ENCODE data around the gene PARVA. TPM values are rescaled to one million over a fixed set of nuclear protein-coding genes. Genes with fewer than 3 reads are reported as not detected.

Gene PARVA
- total and polyA plus RNA-seq, 3 experiments from 2014 or later: 0.07 to 0.59 (median 0.18) TPM

DNA sequence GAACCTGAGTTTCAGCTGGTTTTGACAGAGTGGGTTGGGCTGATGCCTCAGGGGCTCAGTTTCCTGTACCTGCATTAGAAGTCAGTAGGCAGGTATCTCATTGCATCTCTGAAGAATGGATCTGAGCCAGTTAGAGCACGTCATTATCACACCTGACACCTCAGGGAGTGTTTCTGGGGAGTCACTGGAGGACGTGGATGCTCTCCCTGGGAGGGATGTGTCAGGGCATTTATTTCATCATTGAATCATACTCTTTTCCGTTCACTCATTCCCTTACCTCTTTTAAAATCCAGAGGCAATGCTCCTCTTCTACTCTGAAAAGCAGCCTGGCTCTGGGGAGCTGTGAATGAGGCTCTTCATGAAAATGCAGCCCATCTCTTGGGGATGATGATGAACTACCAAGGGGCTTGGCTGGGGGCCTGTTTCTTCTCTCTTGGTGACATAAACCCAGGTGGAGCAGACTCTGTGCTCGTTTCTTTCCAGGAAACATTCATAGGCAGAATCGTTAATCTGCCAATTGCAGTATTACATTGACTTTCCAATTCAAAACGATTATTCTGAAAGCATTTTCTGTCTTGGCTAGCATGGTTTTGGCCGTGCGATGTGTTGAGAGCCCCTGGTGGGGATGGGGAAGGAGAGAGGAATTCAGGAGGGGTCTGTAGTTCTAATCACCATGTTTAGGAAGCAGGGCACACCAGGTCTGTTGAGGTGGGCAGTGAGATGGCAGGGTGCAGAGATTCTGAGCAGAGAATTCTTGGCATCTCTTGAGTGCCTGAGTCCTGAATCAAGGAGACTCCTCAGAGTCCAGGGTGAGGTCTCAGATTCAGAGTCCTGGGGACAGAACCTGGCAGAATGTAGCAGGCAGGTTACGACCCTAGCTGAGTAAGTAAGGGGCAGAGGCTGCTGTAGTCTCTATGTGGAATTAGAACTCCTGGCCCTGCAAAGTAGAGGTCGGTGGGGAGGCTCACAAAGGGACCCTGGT is 12.6 kb downstream of the PARVA start:
- DNase-seq: no peak
- H3K27me3 Mint-ChIP-seq: peaks cover 0 to 17% of the 10 kb centered on the region in 2 donors
- H3K27ac Mint-ChIP-seq: no peak overlapping the region
- H3K9me3 Mint-ChIP-seq: peaks cover 0 to 11% (median 0%) of the 10 kb centered on the region in 5 donors
- H3K27ac ChIP-seq (ENCODE audit: low read depth, low read length): no peak overlapping the region
- H3K4me3 ChIP-seq (ENCODE audit: low read length): no peak overlapping the region
- H3K4me1 ChIP-seq (ENCODE audit: insufficient read depth, low read length): no peaks in the 10 kb centered on the region
- no peak overlapping the region for H3K4me3 Mint-ChIP-seq
- ChIA-PET CTCF (no interaction called here), POLR2A (no interaction called here)
- H3K4me1 Mint-ChIP-seq: no peaks in the 10 kb centered on the region
- no peaks in the 10 kb centered on the region for H3K36me3 ChIP-seq (ENCODE audit: insufficient read depth, low read length)
- no peaks in the 10 kb centered on the region for H3K27me3 ChIP-seq (ENCODE audit: insufficient read depth, low read length, poor library complexity, severe bottlenecking)
- peaks cover 0 to 17% (median 0%) of the 10 kb centered on the region in 3 donors for H3K36me3 Mint-ChIP-seq
- no peaks in the 10 kb centered on the region for H3K9me3 ChIP-seq (ENCODE audit: low read length)

- H3K36me3 Mint-ChIP-seq: peaks cover 0 to 17% (median 0%) of the 10 kb centered on the region in 3 donors
- H3K27ac ChIP-seq (ENCODE audit: low read depth, low read length): no peak overlapping the region
- no peak overlapping the region for H3K4me3 Mint-ChIP-seq
- ChIA-PET POLR2A (no interaction called here), CTCF (no interaction called here)
- H3K27me3 ChIP-seq (ENCODE audit: insufficient read depth, low read length, poor library complexity, severe bottlenecking): no peaks in the 10 kb centered on the region
- DNase-seq: no peak
- H3K27me3 Mint-ChIP-seq: peaks cover 0 to 17% of the 10 kb centered on the region in 2 donors
- no peaks in the 10 kb centered on the region for H3K4me1 Mint-ChIP-seq
- H3K4me3 ChIP-seq (ENCODE audit: low read length): no peak overlapping the region
- no peaks in the 10 kb centered on the region for H3K36me3 ChIP-seq (ENCODE audit: insufficient read depth, low read length)
- no peak overlapping the region for H3K27ac Mint-ChIP-seq
- H3K9me3 Mint-ChIP-seq: peaks cover 0 to 11% (median 0%) of the 10 kb centered on the region in 5 donors
- H3K4me1 ChIP-seq (ENCODE audit: insufficient read depth, low read length): no peaks in the 10 kb centered on the region
- H3K9me3 ChIP-seq (ENCODE audit: low read length): no peaks in the 10 kb centered on the region
Observed at GRCh38 chr11:12390687-12391110, 13.3 kb downstream of the PARVA start.

GRCh38 chr11:12392672-12393071 is 15.3 kb downstream of the PARVA start:
- H3K4me1 ChIP-seq (ENCODE audit: insufficient read depth, low read length): no peaks in the 10 kb centered on the region
- no peak overlapping the region for H3K27ac ChIP-seq (ENCODE audit: low read depth, low read length)
- ChIA-PET POLR2A (no interaction called here), CTCF (no interaction called here)
- H3K4me3 ChIP-seq (ENCODE audit: low read length): no peak overlapping the region
- H3K9me3 Mint-ChIP-seq: peaks cover 0 to 11% (median 0%) of the 10 kb centered on the region in 5 donors
- H3K36me3 Mint-ChIP-seq: peaks cover 0 to 11% (median 0%) of the 10 kb centered on the region in 3 donors
- H3K27ac Mint-ChIP-seq: no peak overlapping the region
- no peaks in the 10 kb centered on the region for H3K36me3 ChIP-seq (ENCODE audit: insufficient read depth, low read length)
- H3K4me1 Mint-ChIP-seq: peaks cover 4 to 6% (median 4%) of the 10 kb centered on the region in 3 donors
- no peak overlapping the region for H3K4me3 Mint-ChIP-seq
- DNase-seq: no peak
- no peaks in the 10 kb centered on the region for H3K9me3 ChIP-seq (ENCODE audit: low read length)
- H3K27me3 Mint-ChIP-seq: peaks cover 0 to 17% of the 10 kb centered on the region in 2 donors
- H3K27me3 ChIP-seq (ENCODE audit: insufficient read depth, low read length, poor library complexity, severe bottlenecking): no peaks in the 10 kb centered on the region

- ChIA-PET CTCF (no interaction called here), POLR2A (no interaction called here)
- H3K9me3 ChIP-seq (ENCODE audit: low read length): no peaks in the 10 kb centered on the region
- Mint-ChIP-seq H3K27me3 (peaks cover 0 to 17% of the 10 kb centered on the region in 2 donors), H3K27ac (no peak overlapping the region), H3K36me3 (peaks cover 0 to 11% (median 0%) of the 10 kb centered on the region in 3 donors), H3K4me3 (no peak overlapping the region), H3K4me1 (peaks cover 4 to 6% (median 4%) of the 10 kb centered on the region in 3 donors), H3K9me3 (peaks cover 0 to 11% (median 0%) of the 10 kb centered on the region in 5 donors)
- no peak overlapping the region for H3K27ac ChIP-seq (ENCODE audit: low read depth, low read length)
- H3K4me3 ChIP-seq (ENCODE audit: low read length): no peak overlapping the region
- no peaks in the 10 kb centered on the region for H3K4me1 ChIP-seq (ENCODE audit: insufficient read depth, low read length)
- H3K36me3 ChIP-seq (ENCODE audit: insufficient read depth, low read length): no peaks in the 10 kb centered on the region
- DNase-seq: no peak
- H3K27me3 ChIP-seq (ENCODE audit: insufficient read depth, low read length, poor library complexity, severe bottlenecking): no peaks in the 10 kb centered on the region
Observed at GRCh38 chr11:12393691-12394090, 16.3 kb downstream of the PARVA start.

DNA sequence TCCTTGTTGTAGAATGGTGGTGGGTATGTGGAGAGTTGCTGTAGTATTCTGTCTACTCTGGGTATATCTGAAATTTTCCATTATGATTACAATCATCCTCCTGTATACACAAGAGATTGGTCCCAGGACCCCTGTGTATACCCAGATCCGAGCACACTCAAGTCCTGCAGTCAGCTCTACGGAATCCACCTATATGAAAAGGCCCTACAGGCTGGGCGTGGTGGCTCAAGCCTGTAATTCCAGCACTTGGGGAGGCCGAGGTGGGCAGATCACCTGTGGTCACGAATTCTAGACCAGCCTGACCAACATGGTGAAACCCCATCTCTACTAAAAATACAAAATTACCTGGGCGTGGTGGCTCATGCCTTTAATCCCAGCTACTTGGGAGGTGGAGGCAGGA is 17.2 kb downstream of the PARVA start:
- Mint-ChIP-seq H3K27me3 (peaks cover 0 to 17% of the 10 kb centered on the region in 2 donors), H3K9me3 (peaks cover 0 to 11% (median 0%) of the 10 kb centered on the region in 5 donors), H3K36me3 (peaks cover 0 to 11% (median 0%) of the 10 kb centered on the region in 3 donors), H3K4me3 (no peak overlapping the region), H3K4me1 (peaks cover 4 to 6% (median 4%) of the 10 kb centered on the region in 3 donors), H3K27ac (no peak overlapping the region)
- H3K9me3 ChIP-seq (ENCODE audit: low read length): no peaks in the 10 kb centered on the region
- H3K36me3 ChIP-seq (ENCODE audit: insufficient read depth, low read length): no peaks in the 10 kb centered on the region
- CTCF ChIA-PET: no interaction called here
- DNase-seq: no peak
- H3K4me1 ChIP-seq (ENCODE audit: insufficient read depth, low read length): no peaks in the 10 kb centered on the region
- no peak overlapping the region for H3K4me3 ChIP-seq (ENCODE audit: low read length)
- H3K27me3 ChIP-seq (ENCODE audit: insufficient read depth, low read length, poor library complexity, severe bottlenecking): no peaks in the 10 kb centered on the region
- POLR2A ChIA-PET: no interaction called here
- H3K27ac ChIP-seq (ENCODE audit: low read depth, low read length): no peak overlapping the region

DNA sequence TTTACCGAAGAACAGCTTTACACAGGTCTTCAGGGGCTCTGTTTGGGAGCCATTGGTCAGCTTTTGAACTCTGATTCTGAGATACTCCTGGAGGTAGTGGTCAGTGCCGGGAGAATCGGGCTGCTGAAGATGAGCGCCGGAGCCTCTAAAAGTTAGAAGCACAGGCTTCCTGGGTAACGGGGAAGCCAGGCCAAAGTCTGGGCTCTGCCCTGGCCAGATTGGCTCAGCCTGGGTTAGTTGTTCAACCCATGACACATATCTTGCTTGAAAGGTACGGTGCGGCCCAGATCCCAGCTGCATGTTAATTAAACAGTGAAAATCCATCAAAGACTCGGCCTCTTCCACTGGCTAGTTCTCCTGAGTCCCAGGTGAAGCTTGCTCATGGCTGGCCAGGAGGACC is 18.0 kb downstream of the PARVA start:
- Histone ChIP-seq H3K9me3 (ENCODE audit: low read length) (no peaks in the 10 kb centered on the region), H3K36me3 (ENCODE audit: insufficient read depth, low read length) (no peaks in the 10 kb centered on the region), H3K27ac (ENCODE audit: low read depth, low read length) (no peak overlapping the region), H3K4me3 (ENCODE audit: low read length) (no peak overlapping the region), H3K27me3 (ENCODE audit: insufficient read depth, low read length, poor library complexity, severe bottlenecking) (no peaks in the 10 kb centered on the region), H3K4me1 (ENCODE audit: insufficient read depth, low read length) (no peaks in the 10 kb centered on the region)
- H3K4me1 Mint-ChIP-seq: peaks cover 4 to 6% (median 4%) of the 10 kb centered on the region in 3 donors
- ChIA-PET POLR2A (interaction anchor here (0.6 kb wide), 1 partner anchor 29 kb away, joined by 3 read pairs; no protein-coding TSS in a partner anchor), CTCF (interaction anchor here (1.2 kb wide), 1 partner anchor 15 kb away, joined by 3 read pairs; no protein-coding TSS in a partner anchor)
- peaks cover 0 to 11% (median 0%) of the 10 kb centered on the region in 3 donors for H3K36me3 Mint-ChIP-seq
- no peak for DNase-seq
- no peak overlapping the region for H3K27ac Mint-ChIP-seq
- H3K4me3 Mint-ChIP-seq: no peak overlapping the region
- H3K27me3 Mint-ChIP-seq: peaks cover 0 to 17% of the 10 kb centered on the region in 2 donors
- peaks cover 0 to 11% (median 0%) of the 10 kb centered on the region in 5 donors for H3K9me3 Mint-ChIP-seq

DNA sequence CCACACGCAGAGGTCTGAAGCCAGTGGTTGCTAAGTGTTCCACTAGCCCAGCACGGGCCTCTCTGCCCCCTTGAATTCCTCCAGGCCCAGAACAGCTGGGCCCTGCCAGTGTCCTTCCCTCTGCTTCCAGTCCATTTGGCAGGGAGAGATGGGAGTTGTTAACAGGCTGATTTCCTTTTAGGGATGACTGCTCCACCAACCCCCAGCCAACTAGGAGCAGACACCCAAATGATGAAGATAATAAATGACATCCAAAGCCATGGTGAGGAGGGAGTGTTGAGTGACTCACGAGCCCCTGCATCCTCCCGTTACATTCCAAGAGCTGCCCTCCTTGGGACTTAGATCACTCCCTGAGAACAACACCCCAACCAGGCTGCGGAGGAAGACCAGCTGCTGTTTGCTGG is 20.6 kb downstream of the PARVA start:
- POLR2A ChIA-PET: no interaction called here
- H3K9me3 ChIP-seq (ENCODE audit: low read length): no peaks in the 10 kb centered on the region
- H3K27me3 ChIP-seq (ENCODE audit: insufficient read depth, low read length, poor library complexity, severe bottlenecking): no peaks in the 10 kb centered on the region
- H3K4me3 ChIP-seq (ENCODE audit: low read length): no peak overlapping the region
- H3K4me1 Mint-ChIP-seq: peaks cover 4 to 6% (median 4%) of the 10 kb centered on the region in 3 donors
- H3K4me3 Mint-ChIP-seq: no peak overlapping the region
- peaks cover 0 to 11% (median 0%) of the 10 kb centered on the region in 3 donors for H3K36me3 Mint-ChIP-seq
- no peak overlapping the region for H3K27ac Mint-ChIP-seq
- no peak overlapping the region for H3K27ac ChIP-seq (ENCODE audit: low read depth, low read length)
- DNase-seq: no peak
- no peaks in the 10 kb centered on the region for H3K4me1 ChIP-seq (ENCODE audit: insufficient read depth, low read length)
- CTCF ChIA-PET: no interaction called here
- H3K36me3 ChIP-seq (ENCODE audit: insufficient read depth, low read length): no peaks in the 10 kb centered on the region
- H3K9me3 Mint-ChIP-seq: peaks cover 0 to 11% (median 0%) of the 10 kb centered on the region in 5 donors
- H3K27me3 Mint-ChIP-seq: peaks cover 0 to 12% of the 10 kb centered on the region in 2 donors

DNA sequence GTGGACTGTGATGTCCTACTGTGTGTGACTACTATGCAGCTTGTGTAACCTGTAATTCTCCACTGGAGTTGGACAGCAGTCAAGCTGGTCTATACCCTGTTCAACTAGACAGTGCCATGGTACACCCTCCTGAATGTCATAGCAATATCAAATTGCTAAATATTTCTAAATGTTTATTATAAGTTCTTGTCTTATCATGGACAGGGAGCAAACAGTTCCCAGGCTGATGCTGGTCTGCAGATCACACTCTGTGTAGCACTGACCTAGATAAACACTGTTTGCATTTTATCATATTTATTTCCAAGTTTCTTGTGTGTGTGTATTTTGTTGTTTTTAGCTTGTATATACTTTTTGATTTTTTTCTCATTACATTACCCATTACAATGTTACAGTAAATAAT is 22.0 kb downstream of the PARVA start:
- Mint-ChIP-seq H3K4me1 (peaks cover 4 to 6% (median 4%) of the 10 kb centered on the region in 3 donors), H3K36me3 (peaks cover 0 to 2% (median 0%) of the 10 kb centered on the region in 3 donors), H3K9me3 (no peaks in the 10 kb centered on the region), H3K4me3 (no peak overlapping the region), H3K27ac (peak overlapping the region in 1 of 8 donors; percentile 69), H3K27me3 (peaks cover 0 to under 1% of the 10 kb centered on the region in 2 donors)
- H3K4me3 ChIP-seq (ENCODE audit: low read length): no peak overlapping the region
- no peaks in the 10 kb centered on the region for H3K27me3 ChIP-seq (ENCODE audit: insufficient read depth, low read length, poor library complexity, severe bottlenecking)
- H3K9me3 ChIP-seq (ENCODE audit: low read length): no peaks in the 10 kb centered on the region
- POLR2A ChIA-PET: no interaction called here
- H3K27ac ChIP-seq (ENCODE audit: low read depth, low read length): no peak overlapping the region
- CTCF ChIA-PET: no interaction called here
- H3K4me1 ChIP-seq (ENCODE audit: insufficient read depth, low read length): no peaks in the 10 kb centered on the region
- no peak for DNase-seq
- H3K36me3 ChIP-seq (ENCODE audit: insufficient read depth, low read length): no peaks in the 10 kb centered on the region
